IPS-18c (cell line): ENCODE data around the gene GALNT6.

Experiments
- H3K4me3 ChIP-seq: 2 replicates; pipeline ENCODE4 v1.7.0; 2013; ENCODE audit warnings: low read depth, mild to moderate bottlenecking, low read length, moderate library complexity; ENCODE audit not compliant: insufficient read depth
- H3K9me3 ChIP-seq: one replicate; pipeline ENCODE4 v1.6.1; 2013; ENCODE audit warnings: mild to moderate bottlenecking, low read length, moderate library complexity; ENCODE audit not compliant: control insufficient read depth, insufficient read depth

GALNT6 gene

DNA sequence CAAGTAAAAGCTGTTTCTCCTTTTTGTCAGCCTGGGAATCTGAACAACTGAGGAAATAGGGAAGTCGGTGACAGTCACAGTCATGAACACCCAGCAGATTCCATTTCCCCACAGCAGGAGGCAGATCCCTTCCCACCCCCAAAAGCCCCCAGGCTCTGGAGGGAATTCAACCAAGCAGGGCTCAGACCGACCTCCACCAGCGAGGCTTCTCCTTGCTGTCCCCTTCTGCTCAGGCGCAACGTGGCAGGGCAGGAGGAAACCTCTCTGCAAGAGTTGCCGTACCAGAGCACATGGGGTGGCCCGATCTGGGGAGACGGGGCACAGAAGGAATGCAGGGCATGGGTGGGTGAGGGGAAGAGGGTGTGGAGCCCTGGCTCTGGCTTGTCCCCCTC lies 319 bp downstream of the GALNT6 start:
- Histone ChIP-seq H3K9me3 (no peaks in the 10 kb centered on the region), H3K4me3 (peak overlapping the region; percentile 87)

DNA sequence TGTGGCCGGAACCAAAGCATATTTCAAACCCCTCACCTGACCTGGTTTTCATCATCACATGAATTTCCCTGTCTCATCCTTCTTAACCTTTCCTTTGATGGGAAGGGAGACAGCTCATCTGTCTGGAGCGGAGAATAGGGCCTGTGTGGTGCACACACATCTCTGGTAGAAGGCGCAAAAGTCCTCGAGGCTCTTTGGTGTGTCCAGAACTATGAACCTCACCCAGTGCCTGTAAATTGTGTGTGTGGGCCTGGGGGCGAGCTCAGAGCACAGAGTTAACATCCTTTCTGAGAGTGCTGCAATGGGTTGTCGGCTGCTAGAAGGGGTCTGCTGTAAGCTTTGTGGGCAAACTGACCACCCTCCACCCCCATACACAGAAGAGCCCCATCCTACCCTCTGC lies 749 bp downstream of the GALNT6 start:
- Histone ChIP-seq H3K4me3 (peak overlapping the region; percentile 87), H3K9me3 (no peaks in the 10 kb centered on the region)

DNA sequence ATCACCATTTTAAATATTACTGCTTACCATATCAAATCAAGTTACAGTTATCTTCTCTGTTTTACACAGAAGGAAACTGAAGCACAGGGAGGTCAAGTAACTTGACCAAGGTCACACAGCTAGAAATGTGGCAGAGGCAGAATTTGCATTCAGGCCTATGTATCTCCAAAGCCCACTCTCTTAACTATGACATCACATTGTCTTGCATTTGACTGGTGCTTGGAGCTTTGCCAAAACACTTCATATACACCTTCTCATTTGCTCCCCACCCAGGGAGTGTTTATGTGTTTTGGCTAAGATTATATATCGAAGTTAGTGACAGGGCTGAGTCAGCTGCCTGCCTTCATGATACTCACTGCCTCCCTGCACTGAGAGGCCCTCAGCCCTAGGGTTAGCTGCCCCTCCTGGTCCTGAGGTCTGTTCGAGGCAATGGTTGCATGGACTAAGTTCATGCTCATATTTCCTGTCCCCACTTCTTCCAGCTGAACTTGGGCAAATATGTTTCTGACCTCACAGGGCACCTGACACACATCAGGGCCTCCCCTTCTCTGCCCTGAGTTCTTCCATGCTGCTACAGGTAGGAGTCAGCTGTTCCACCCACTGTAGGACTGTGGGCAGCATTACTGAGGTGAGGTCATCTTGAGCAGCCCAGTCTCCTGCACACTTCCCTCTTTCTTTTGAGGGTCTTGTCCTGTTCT lies 1.8 kb downstream of the GALNT6 start:
- no peak overlapping the region for H3K4me3 ChIP-seq
- H3K9me3 ChIP-seq, result no peaks in the 10 kb centered on the region

DNA sequence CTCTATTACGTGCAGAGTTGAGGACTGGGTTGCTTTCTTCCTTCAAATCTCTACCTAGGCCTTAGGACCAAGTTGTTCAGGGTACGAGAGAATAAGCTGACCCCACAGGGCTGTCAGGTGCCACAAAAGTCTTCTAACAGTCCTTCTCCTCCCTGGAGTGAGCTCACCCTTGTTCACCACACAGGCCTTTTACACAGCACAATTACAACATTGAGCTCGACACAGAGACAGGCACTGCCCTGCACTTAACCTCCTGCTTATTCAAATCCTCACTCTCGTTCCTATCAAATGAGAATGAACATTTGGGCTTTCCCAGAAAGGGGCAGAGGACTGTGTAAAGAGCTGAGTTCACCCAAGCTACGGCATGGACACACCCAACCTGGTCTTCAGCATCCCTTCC lies 2.4 kb downstream of the GALNT6 start:
- H3K4me3 ChIP-seq, result no peak overlapping the region
- H3K9me3 ChIP-seq, result no peaks in the 10 kb centered on the region

DNA sequence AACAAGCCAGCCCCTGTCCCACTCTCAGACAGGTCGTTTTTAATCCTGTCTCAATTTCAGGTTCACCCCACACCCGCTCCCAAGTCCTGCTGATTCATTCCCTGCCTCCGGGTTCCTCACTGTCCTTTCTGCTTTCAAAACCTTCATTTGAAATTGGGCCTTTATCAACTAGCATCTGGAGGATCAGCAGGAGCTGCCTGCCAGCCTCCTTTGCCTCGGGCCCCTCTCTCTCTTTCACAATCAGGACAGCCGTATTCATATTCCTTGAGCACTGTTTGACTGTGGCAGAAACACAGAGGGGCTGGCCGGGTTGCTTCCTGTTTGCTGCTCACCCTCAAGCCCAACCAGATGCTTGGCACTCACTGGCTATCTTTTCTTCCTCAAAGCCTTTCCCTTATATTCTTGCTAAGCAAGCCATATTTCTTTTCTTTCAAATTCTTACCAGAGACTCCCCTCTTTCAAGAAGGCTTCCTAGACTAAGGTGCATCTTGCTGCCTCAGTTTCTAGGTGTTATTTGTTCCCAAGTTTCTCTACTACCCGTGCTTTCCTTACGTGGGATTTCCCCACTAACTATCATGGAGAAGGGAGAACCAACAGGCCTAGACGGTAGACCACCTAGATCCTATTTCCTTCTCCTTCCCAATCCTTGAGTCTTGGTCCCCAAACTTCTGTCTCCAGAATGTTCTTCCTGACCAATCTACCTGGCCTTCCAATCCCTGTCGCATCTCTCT lies 3.0 kb downstream of the GALNT6 start:
- Histone ChIP-seq H3K4me3 (no peak overlapping the region), H3K9me3 (no peaks in the 10 kb centered on the region)

DNA sequence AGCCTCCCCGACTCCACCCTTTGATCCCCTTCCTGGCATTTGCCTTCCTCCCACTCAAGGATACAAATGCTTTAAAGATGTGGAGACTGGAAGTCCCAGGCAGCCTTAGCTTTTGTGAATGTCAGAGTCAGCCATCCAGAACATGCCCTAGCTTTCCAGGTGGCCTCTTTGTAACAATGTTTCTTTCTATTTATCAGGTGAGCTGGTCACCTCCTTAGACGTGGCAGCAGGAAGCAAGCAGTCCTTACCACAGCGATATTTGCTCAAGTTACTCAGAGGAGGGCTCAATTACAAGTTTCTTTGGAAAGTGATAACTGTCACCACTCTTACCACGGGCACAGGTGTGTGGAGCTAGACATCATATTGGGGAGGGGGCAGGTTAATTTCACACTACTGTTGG lies 4.9 kb downstream of the GALNT6 start:
- H3K4me3 ChIP-seq, result no peak overlapping the region
- no peaks in the 10 kb centered on the region for H3K9me3 ChIP-seq

DNA sequence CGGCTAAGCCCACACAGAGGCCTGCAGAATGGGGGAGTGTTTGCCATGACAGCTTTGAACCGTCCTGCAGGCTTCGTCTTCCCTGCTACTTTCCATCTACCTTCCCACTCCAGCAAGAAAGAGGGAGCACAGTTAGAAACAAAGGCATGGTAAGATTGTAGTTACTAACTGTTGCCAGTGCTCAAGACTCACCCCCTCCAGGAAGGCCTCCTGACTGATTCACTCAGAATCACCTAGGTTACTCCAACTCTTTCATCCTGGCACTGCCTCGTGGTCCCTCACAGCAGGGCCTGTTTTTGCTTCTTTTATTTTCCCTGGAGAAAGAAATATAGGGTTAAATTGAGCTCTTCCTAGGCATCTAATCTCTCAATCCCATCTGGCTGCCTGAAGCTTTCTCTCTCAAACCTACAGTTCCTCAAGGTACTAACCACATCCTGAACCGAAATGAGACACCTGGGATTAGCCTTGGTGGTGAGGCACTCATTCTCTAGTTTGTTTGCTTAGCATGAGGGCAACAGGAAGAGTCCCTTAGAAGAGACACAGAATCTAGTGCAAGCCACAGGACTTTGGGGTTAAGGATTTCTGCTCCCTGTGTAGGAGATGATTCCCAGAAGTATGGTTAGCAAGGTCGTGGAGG lies 7.8 kb downstream of the GALNT6 start:
- Histone ChIP-seq H3K4me3 (no peak overlapping the region), H3K9me3 (no peaks in the 10 kb centered on the region)

DNA sequence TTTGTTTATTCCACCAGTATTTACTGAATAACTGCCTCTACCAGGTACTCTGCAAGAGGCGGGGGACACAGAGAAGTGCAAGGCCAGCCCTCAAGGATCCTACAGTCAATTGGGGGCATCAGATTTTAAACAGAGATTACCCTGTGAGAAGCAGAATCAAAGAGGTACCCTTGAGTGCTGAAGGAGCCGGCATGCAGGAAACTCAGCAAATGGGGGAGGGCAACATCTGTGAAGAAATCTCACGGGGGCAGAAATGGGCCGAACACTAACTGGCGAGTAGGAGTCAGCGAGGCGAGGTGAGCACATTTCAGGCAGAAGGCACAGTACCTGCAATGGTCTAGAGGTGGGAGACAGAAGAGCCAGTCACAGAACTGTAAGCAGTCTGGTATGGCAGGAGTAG lies 9.0 kb downstream of the GALNT6 start:
- H3K9me3 ChIP-seq, result no peaks in the 10 kb centered on the region
- no peak overlapping the region for H3K4me3 ChIP-seq

DNA sequence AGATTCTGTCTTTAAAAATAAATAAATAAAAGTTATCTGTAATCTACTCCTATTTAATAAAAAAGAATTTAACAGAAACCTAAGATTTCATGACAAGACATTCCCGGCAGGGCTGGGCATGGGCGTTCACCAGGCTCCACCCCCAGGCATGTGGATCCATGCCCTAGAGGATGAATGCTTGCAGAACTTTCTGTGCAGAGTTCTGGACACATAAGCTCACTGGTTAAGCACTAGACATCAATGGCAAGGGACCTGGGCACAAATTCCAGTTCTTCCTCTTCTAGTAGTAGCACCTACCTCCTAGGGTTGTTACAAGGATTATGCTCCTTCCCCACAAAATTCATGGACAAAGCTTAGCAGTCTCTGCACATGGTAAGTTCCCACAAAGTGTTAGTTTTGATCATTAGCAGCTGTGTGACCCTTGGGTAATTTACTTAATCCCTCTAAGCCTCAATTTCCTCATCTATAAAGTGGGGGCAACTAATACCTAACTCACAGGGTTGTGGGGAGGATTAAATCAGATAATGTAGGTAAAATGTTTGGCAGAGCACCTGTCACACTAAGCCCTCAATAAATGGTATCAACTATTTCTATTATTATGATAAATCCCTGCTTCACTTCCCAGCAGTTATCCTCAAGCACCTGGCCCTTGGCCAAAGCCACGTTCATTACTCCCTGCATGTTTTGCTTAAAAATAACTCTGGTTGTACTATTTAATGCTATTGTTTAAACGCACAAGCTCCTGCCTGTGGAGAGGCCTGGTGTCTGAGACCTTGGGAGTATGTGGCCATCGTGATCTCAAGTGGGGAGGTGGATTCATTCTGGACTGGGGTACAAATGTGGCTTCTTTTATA lies 9.8 kb downstream of the GALNT6 start:
- no peaks in the 10 kb centered on the region for H3K9me3 ChIP-seq
- no peak overlapping the region for H3K4me3 ChIP-seq

DNA sequence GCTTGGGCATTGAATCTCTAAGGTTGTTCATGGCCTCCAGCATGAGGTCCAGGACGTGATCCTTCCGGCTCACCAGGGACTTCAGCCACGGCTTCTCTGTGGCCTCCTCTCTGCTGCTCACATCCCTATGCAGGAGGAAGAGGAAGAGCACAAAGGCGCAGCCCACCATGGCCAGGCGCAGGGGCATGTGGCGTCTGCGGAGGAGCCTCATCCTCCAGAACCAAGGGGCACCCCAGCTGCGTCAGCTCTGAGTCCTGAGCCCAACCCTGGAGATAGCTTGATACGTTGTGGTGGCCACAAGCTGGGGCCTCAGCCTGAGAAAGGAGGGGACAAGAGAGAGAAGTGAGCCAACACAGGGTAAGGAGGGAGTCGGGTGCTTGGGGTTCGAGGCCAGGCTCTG lies 11.6 kb downstream of the GALNT6 start:
- H3K9me3 ChIP-seq, result no peaks in the 10 kb centered on the region
- H3K4me3 ChIP-seq, result no peak overlapping the region

DNA sequence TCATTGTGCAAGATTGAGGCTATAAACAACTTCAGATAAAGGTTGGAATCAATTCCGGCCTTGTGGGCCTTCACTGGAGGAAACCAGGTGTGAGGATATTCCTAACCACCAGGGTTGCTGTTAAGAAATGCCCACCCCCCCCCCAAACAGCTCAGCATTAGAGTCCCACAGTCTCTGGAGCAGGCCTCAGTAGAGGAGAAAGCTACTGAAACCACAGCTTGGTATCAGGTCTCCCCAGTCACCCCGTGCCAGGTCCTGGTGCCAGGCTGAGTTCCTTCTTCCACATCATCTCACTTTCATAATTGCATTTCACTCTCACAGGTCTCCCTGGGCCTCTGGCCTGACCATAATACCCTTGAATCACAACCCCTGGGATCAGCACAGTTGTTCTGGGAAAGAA lies 12.5 kb downstream of the GALNT6 start:
- no peaks in the 10 kb centered on the region for H3K9me3 ChIP-seq
- no peak overlapping the region for H3K4me3 ChIP-seq

DNA sequence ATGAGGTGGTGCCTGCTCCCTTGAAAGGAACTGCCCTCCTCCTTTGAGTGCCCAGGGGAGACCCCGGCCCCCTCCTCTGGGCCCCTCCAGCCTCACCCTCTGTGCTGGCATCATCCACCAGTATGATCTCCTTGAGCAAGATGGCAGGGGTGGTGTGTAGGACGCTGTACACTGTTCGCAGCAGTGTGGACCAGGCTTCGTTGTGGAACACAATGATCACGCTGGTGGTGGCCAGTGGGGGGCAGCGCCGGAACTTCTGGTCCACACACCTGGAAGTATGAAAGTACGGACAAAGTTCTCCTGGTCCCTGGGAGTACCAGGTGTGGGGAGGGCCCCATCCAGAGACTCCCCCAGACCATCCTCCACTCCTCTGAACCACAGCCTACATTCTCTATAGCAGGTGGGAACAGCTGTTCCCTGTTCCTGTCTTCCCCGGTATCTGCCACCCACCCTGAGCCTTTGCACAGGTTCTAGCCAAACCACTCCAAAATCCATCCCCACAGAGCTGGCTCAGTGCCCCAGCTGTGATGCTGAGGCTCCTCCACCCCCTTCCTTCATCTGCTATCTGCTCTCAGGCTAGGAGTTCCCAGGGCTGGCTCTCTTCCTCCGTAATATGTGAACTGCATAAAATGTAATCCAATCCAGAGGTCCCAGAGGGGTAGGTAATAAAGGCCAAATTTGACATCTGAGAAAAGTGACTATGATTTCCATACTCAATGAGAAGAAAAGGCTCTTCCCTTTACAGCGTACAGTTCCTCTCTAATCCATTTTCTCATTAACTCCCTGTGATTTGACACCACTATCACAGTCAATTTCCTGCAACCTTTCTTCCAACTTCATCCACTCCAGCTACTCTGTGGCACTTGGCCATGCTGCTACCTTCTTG lies 13.9 kb downstream of the GALNT6 start:
- H3K4me3 ChIP-seq, result no peak overlapping the region
- H3K9me3 ChIP-seq, result no peaks in the 10 kb centered on the region

DNA sequence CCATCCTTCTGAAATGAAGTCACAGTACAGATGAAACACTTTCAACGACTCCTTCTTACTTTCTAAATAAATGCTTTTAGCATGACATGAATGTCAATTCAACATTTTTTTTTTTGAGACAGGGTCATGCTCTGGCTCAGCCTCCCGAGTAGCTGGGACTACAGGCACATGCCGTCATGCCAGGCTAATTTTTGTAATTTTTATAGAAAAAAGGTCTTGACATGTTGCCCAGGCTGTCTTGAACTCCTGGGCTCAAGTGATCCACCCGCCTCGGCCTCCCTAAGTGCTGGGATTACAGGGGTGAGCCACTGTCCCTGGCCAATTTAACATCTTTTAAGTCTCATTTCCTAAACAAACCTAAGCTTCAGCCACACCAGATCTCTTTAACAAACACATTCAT lies 16.4 kb downstream of the GALNT6 start:
- no peaks in the 10 kb centered on the region for H3K9me3 ChIP-seq
- no peak overlapping the region for H3K4me3 ChIP-seq

DNA sequence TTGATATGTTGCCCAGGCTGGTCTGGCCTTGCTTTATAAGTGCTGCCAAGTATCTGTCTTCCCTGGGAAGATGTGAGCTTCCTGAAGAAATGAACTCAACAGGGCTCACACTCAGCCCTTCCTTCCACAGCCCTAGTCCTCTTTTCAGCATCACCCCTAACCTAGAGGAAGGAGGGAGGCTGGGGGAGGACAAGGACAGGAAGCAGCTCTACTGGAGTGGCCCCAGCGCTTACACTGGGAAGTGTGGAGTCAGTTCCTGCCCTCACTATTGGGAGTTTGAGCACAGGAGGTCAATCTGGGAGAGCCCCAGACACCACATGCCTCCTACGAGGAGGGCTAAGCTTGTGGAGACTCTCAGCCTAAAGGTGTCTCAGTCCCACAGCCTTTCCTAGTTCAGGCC lies 16.8 kb downstream of the GALNT6 start:
- no peak overlapping the region for H3K4me3 ChIP-seq
- H3K9me3 ChIP-seq, result no peaks in the 10 kb centered on the region

DNA sequence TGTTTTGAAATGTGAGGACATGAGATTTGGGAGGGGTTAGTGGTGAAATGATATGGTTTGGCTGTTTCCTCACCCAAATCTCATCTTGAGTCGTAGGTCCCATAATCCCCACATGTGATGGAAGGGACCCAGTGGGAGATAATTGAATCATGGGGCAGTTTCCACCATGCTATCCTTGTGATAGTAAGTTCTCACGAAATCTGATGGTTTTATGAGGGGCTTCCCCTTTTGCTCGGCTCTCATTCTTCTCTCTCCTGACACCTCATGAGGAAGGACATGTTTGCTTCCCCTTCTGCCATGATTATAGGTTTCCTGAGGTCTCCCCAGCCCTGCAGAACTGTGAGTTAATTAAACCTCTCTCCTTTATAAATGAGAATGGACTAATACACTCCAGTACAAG lies 18.0 kb downstream of the GALNT6 start:
- Histone ChIP-seq H3K4me3 (no peak overlapping the region), H3K9me3 (no peaks in the 10 kb centered on the region)

DNA sequence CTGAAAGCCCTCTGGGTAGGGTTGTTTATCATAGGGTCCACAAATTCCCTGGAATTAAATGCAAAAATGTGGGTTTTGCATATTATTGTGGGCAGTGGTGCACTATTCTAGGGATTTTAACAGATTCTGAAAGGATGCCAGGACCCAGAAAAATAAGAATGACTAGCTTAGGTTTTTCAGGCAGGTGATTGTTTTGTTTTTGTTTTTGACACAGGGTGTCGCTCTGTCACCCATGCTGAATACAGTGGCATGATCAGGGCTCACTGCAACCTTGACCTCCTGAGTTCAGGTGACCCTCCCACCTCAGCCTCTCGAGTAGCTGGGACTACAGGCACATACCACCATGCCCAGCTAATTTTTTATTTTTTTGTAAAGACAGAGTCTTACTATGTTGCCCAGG lies 19.2 kb downstream of the GALNT6 start:
- H3K4me3 ChIP-seq, result no peak overlapping the region

More for the DNA sequence above, 19.2 kb downstream of the GALNT6 start:
- no peaks in the 10 kb centered on the region for H3K9me3 ChIP-seq
